Esophagus squamous epithelium (tissue), 4 donors: ENCODE measurements around the gene STK38.

Experiments
- POLR2A ChIP-seq, 4 donors: fragments of 450-650 bp; IDR thresholded peaks; one replicate each; pipeline ENCODE4 v1.6.1; 2017; ENCODE audit warnings: antibody characterized with exemption in 4 of 4, mild to moderate bottlenecking in 4 of 4, moderate library complexity in 3 of 4
- TF ChIP-seq, protein P1 (sequence below), 6 experiments: fragments of 450-650 bp in 4 of 6; fragments of 200-600 bp in 2 of 6; sonication (generic) in 2 of 6; IDR thresholded peaks; one replicate each; pipeline ENCODE4 v1.5.1; 2016 to 2019; ENCODE audit warnings: antibody characterized with exemption in 6 of 6, mild to moderate bottlenecking in 4 of 6, moderate library complexity in 4 of 6

DNA sequence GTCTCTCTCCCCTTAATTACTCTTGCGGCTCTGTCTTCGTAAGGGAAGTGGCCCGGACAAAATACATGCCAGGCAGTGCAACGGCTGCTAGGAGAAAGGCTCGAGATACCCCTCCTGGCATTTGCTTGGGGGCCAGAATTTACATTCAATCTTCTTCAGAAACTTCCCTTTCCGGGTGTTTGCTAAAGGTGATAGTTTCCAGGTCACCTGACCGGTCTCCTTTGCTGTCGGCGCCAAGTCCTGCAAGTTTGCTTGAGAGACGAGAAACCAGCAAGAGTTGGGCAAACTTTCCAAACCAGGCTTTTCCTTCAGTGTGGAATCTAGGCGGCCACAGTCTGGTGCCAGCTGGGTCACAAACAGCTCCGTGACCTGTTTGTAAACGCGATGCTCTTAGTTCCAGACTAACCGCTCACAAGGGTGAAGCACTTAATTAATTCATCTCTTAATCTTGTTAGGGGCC, 46.3 kb upstream of the STK38 start:
- no peak for TF ChIP-seq POLR2A (IDR thresholded peaks at IDR 0.05)
- TF ChIP-seq, protein P1, sequence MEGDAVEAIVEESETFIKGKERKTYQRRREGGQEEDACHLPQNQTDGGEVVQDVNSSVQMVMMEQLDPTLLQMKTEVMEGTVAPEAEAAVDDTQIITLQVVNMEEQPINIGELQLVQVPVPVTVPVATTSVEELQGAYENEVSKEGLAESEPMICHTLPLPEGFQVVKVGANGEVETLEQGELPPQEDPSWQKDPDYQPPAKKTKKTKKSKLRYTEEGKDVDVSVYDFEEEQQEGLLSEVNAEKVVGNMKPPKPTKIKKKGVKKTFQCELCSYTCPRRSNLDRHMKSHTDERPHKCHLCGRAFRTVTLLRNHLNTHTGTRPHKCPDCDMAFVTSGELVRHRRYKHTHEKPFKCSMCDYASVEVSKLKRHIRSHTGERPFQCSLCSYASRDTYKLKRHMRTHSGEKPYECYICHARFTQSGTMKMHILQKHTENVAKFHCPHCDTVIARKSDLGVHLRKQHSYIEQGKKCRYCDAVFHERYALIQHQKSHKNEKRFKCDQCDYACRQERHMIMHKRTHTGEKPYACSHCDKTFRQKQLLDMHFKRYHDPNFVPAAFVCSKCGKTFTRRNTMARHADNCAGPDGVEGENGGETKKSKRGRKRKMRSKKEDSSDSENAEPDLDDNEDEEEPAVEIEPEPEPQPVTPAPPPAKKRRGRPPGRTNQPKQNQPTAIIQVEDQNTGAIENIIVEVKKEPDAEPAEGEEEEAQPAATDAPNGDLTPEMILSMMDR (IDR thresholded peaks at IDR 0.05): no peak
